Measurements from ENCODE around the gene PSMG3. TPM values are rescaled to one million over a fixed set of nuclear protein-coding genes. Genes with fewer than 3 reads are reported as not detected.

PSMG3 gene
- polyA plus RNA-seq, 2 donors: 66.9 to 72.3 TPM

Other genes starting within 250 kb of the PSMG3 start
- 10 to 100 TPM; 20.9 to 50.7 TPM for gene MICALL2, start 110.6 kb downstream of the PSMG3 start, polyA plus RNA-seq
- 10 to 100 TPM; 36.6 to 42.2 TPM for gene INTS1, start 65.6 kb downstream of the PSMG3 start, polyA plus RNA-seq
- 10 to 100 TPM; 15.5 to 25.0 TPM for gene MAFK, start 39.3 kb downstream of the PSMG3 start, polyA plus RNA-seq
- 100 to 1,000 TPM in 1 of 2 donors, 10 to 100 TPM in 1; 80.2 to 187 TPM for gene TMEM184A, start 13.8 kb downstream of the PSMG3 start, polyA plus RNA-seq
- gene ELFN1, start 100.2 kb upstream of the PSMG3 start, polyA plus RNA-seq: under 1 TPM; 0.16 to 0.39 TPM

Measured in esophagus (tissue), 2 donors.